Neural cell (in vitro differentiated cells): Measurements from ENCODE around the gene AQP5.

Source experiments
- CTCF ChIP-seq: fragments of 450-650 bp; IDR thresholded peaks from 2 replicates; pipeline ENCODE4 v1.5.1; 2014; ENCODE audit warnings: antibody characterized with exemption, mild to moderate bottlenecking, moderate library complexity; ENCODE audit not compliant: poor library complexity, severe bottlenecking
- EP300 ChIP-seq: fragments of 450-650 bp; conservative IDR thresholded peaks from 2 replicates; pipeline ENCODE4 v1.6.1; 2014; ENCODE audit warnings: antibody characterized with exemption, mild to moderate bottlenecking, moderate library complexity; ENCODE audit not compliant: poor library complexity, severe bottlenecking
- POLR2AphosphoS5 ChIP-seq: IDR thresholded peaks from 2 replicates; pipeline ENCODE4 v1.6.1; 2012
- TAF1 ChIP-seq: IDR thresholded peaks from 2 replicates; pipeline ENCODE4 v1.6.1; 2012; ENCODE audit warnings: low read depth
- TF ChIP-seq, protein P1 (sequence below): IDR thresholded peaks from 2 replicates; pipeline ENCODE4 v1.6.1; 2012; ENCODE audit warnings: borderline replicate concordance

DNA sequence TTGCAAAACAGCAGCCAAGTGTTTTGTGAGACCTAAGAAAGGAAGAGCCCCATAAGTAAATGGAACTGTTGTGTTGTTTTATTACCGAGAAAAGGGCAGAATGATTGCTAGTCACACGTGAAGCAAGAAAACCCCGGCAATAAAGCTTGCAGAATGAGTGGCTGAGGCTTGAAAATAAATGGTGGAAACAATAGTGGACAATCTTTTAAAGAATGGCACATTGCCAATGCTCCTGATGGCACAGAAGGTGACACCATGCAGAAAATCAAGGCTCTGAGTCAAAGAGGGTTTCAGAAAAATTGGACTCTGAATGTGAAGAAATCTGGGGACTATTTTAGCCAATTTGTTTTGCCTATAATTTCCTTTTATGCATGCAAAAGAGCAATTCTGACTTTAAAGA, 15.2 kb upstream of the AQP5 start:
- no peak for TF ChIP-seq CTCF
- no peak for TF ChIP-seq EP300
- TF ChIP-seq TAF1 = no peak
- no peak for TF ChIP-seq POLR2AphosphoS5
- TF ChIP-seq, protein P1, sequence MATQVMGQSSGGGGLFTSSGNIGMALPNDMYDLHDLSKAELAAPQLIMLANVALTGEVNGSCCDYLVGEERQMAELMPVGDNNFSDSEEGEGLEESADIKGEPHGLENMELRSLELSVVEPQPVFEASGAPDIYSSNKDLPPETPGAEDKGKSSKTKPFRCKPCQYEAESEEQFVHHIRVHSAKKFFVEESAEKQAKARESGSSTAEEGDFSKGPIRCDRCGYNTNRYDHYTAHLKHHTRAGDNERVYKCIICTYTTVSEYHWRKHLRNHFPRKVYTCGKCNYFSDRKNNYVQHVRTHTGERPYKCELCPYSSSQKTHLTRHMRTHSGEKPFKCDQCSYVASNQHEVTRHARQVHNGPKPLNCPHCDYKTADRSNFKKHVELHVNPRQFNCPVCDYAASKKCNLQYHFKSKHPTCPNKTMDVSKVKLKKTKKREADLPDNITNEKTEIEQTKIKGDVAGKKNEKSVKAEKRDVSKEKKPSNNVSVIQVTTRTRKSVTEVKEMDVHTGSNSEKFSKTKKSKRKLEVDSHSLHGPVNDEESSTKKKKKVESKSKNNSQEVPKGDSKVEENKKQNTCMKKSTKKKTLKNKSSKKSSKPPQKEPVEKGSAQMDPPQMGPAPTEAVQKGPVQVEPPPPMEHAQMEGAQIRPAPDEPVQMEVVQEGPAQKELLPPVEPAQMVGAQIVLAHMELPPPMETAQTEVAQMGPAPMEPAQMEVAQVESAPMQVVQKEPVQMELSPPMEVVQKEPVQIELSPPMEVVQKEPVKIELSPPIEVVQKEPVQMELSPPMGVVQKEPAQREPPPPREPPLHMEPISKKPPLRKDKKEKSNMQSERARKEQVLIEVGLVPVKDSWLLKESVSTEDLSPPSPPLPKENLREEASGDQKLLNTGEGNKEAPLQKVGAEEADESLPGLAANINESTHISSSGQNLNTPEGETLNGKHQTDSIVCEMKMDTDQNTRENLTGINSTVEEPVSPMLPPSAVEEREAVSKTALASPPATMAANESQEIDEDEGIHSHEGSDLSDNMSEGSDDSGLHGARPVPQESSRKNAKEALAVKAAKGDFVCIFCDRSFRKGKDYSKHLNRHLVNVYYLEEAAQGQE = no peak
